Activated gamma-delta T cell (primary cell): ENCODE results near the gene TECR.
"Not testable (repeated sequence)": the region's sequence is repeated elsewhere in the genome, so short reads cannot be mapped to it uniquely, and the experiment has no call there.

Source experiments
- DNase-seq: peaks from one replicate; lab custom pipeline; 2025; lab: John Stamatoyannopoulos, UW

The TECR gene

GRCh38 chr19:14585187-14585586, 55.8 kb downstream of the TECR start:
- not testable (repeated sequence) for DNase-seq

GRCh38 chr19:14589433-14589832, 60.0 kb downstream of the TECR start:
- not testable (repeated sequence) for DNase-seq

- no peak for DNase-seq
These were observed 66.2 kb downstream of the TECR start for GRCh38 chr19:14595558-14595957.

GRCh38 chr19:14599548-14600147, 70.3 kb downstream of the TECR start:
- no peak for DNase-seq

- no peak for DNase-seq
These were observed 74.6 kb downstream of the TECR start for GRCh38 chr19:14603990-14604387.

- no peak for DNase-seq
These were observed 77.2 kb downstream of the TECR start for GRCh38 chr19:14606627-14607026.

GRCh38 chr19:14611051-14611450, 81.7 kb downstream of the TECR start:
- DNase-seq: no peak

GRCh38 chr19:14612242-14612641, 82.8 kb downstream of the TECR start:
- not testable (repeated sequence) for DNase-seq

GRCh38 chr19:14612657-14613056, 83.3 kb downstream of the TECR start:
- no peak for DNase-seq

- not testable (repeated sequence) for DNase-seq
These were observed 84.2 kb downstream of the TECR start for GRCh38 chr19:14613399-14614098.

GRCh38 chr19:14614099-14614412, 84.7 kb downstream of the TECR start:
- DNase-seq: no peak
